GM12892 (cell line): ENCODE results near the gene CPEB4.

Experiments used
- POLR2A ChIP-seq: IDR thresholded peaks from 2 replicates; pipeline ENCODE4 v1.6.1; 2011; ENCODE audit warnings: low read depth, low read length, control low read depth
- POLR2AphosphoS5 ChIP-seq: IDR thresholded peaks from 2 replicates; pipeline ENCODE4 v1.6.1; 2011; ENCODE audit warnings: low read depth, low read length, control low read depth

DNA sequence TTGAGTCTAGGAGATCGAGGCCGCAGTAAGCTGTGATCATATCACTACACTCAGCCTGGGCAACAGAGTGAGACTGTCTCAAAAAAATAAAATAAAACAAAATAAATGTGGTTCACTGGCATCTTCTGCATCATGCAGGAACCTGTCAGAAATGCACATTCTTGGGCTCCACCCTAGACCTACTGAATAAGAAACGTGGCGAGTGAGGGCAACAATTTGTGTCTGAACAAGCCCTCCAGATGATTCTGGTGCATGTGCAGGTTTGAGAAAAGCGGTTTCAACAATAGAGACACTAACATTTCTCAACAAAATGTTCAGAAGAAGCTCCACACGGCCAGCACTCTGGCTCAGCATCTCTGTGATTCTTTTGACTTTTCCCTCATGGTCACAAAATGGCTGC, 42.8 kb upstream of the CPEB4 start:
- TF ChIP-seq POLR2AphosphoS5, result no peak
- no peak for TF ChIP-seq POLR2A
